PFSK-1 (cell line): ENCODE measurements around the gene MBD5.

Experiments
- FOXP2 ChIP-seq: optimal IDR thresholded peaks from 2 replicates; pipeline ENCODE3; 2011; ENCODE audit warnings: borderline replicate concordance, control low read depth, inconsistent platforms; ENCODE audit not compliant: insufficient read depth; ENCODE audit errors: extremely low read length, extremely low read depth
- POLR2AphosphoS5 ChIP-seq: IDR thresholded peaks from 2 replicates; pipeline ENCODE4 v1.6.1; 2012; ENCODE audit warnings: low read depth, mild to moderate bottlenecking, control low read depth, low read length, moderate library complexity
- SIN3A ChIP-seq: IDR thresholded peaks from 2 replicates; pipeline ENCODE4 v1.6.1; 2012; ENCODE audit warnings: mild to moderate bottlenecking, low read length, moderate library complexity, borderline replicate concordance; ENCODE audit not compliant: insufficient read depth
- TAF1 ChIP-seq: IDR thresholded peaks from 2 replicates; pipeline ENCODE4 v1.6.1; 2012; ENCODE audit warnings: low read length, control low read depth, borderline replicate concordance; ENCODE audit not compliant: insufficient read depth
- TF ChIP-seq, protein P1 (sequence below), 2 experiments: IDR thresholded peaks; 2 replicates each; pipeline versions ENCODE4 v1.6.1 to v1.8.0; 2011 to 2012; ENCODE audit warnings: low read depth in 2 of 2, low read length in 2 of 2, control low read depth in 1 of 2, inconsistent platforms in 1 of 2, mild to moderate bottlenecking in 1 of 2, moderate library complexity in 1 of 2; ENCODE audit not compliant: insufficient read depth in 1 of 2

MBD5 gene

DNA sequence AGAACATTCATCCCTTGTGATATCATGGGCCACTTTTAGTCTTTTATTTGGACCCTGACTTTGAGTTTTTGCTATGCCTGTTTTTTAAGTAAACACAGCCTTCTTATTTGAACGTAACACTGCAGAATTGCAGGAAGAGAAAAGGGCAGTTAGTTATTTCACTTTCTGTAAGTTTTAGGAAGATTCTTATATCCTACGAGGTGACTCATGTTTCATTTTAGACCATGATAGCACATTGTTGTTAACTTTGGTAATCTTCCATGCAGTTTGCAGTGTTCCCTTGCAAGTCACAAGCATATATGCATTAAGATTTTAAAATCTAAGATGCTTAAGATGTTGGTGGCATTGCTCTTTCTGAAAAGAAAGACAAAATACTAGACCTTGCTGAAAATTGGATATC lies 495.1 kb downstream of the MBD5 start:
- no peak for TF ChIP-seq TAF1
- no peak for TF ChIP-seq SIN3A
- TF ChIP-seq, protein P1, sequence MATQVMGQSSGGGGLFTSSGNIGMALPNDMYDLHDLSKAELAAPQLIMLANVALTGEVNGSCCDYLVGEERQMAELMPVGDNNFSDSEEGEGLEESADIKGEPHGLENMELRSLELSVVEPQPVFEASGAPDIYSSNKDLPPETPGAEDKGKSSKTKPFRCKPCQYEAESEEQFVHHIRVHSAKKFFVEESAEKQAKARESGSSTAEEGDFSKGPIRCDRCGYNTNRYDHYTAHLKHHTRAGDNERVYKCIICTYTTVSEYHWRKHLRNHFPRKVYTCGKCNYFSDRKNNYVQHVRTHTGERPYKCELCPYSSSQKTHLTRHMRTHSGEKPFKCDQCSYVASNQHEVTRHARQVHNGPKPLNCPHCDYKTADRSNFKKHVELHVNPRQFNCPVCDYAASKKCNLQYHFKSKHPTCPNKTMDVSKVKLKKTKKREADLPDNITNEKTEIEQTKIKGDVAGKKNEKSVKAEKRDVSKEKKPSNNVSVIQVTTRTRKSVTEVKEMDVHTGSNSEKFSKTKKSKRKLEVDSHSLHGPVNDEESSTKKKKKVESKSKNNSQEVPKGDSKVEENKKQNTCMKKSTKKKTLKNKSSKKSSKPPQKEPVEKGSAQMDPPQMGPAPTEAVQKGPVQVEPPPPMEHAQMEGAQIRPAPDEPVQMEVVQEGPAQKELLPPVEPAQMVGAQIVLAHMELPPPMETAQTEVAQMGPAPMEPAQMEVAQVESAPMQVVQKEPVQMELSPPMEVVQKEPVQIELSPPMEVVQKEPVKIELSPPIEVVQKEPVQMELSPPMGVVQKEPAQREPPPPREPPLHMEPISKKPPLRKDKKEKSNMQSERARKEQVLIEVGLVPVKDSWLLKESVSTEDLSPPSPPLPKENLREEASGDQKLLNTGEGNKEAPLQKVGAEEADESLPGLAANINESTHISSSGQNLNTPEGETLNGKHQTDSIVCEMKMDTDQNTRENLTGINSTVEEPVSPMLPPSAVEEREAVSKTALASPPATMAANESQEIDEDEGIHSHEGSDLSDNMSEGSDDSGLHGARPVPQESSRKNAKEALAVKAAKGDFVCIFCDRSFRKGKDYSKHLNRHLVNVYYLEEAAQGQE (IDR thresholded peaks at IDR 0.05; ENCODE audit: insufficient read depth in 1 of 2, low read depth in 2 of 2, low read length in 2 of 2), result no peak
- no peak for TF ChIP-seq FOXP2
- no peak for TF ChIP-seq POLR2AphosphoS5

DNA sequence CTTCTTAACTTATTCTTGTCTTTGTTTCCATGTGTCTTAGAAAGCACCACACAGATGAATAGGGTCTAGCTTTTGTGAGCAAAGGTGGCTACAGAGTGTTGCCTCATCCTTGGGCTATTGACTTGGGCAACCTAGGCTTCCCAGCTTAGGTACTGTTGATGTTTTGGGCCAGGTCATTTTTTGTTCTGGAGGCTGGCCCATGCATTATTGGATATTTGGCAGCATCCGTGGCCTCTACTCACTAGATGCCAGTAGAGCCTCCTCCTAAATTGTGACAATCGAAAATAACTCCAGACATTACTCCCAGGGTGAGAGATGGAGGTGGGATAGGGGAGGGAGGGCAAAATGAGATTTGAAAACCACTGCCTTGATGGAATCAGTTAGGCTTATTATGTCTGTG lies 496.4 kb downstream of the MBD5 start:
- TF ChIP-seq, protein P1 (IDR thresholded peaks at IDR 0.05; ENCODE audit: insufficient read depth in 1 of 2, low read depth in 2 of 2, low read length in 2 of 2), result no peak
- TF ChIP-seq TAF1, result no peak

DNA sequence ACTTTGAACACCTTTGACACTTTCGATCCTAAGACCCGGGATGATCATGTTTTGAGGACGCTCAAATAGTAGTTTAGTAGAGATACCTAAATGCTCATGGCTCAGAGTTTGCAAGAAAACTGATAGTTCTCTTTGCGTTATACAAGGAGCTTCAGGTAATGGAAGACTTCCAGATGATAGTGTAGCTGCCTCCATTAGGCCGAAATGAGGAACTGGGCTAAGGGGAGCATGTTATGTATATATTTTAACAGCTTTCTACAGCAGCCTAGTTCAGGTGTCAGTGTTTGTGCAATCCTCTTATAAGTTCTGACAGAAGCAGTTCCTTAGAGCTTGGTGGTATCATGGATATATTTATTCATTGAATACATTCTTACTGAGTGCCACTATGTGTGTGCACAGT lies 496.9 kb downstream of the MBD5 start:
- TF ChIP-seq FOXP2 (no peak), POLR2AphosphoS5 (no peak), SIN3A (no peak), TAF1 (no peak)
- TF ChIP-seq, protein P1 (IDR thresholded peaks at IDR 0.05; ENCODE audit: insufficient read depth in 1 of 2, low read depth in 2 of 2, low read length in 2 of 2), result no peak

DNA sequence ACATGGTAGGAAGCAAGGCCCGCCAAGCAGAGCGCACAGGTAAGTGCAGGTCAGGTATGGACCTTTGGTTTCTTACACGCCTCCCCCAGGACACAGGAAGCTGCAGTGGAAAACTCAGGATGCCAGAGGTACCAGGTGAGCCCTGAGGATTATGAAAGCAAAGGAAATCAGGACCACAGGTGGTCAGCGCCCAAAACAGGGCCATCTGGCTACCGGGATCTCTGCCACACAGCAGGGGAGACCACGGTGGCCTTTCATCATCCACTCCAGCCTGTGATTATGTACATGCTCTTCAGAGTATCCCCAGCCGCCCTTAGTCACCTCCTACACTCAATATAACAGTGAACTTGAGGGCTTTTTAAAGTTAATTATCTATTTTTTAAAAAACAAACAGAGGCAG lies 498.1 kb downstream of the MBD5 start:
- TF ChIP-seq SIN3A, result no peak
- no peak for TF ChIP-seq FOXP2
- no peak for TF ChIP-seq POLR2AphosphoS5
- TF ChIP-seq, protein P1 (IDR thresholded peaks at IDR 0.05; ENCODE audit: insufficient read depth in 1 of 2, low read depth in 2 of 2, low read length in 2 of 2), result no peak
- no peak for TF ChIP-seq TAF1

DNA sequence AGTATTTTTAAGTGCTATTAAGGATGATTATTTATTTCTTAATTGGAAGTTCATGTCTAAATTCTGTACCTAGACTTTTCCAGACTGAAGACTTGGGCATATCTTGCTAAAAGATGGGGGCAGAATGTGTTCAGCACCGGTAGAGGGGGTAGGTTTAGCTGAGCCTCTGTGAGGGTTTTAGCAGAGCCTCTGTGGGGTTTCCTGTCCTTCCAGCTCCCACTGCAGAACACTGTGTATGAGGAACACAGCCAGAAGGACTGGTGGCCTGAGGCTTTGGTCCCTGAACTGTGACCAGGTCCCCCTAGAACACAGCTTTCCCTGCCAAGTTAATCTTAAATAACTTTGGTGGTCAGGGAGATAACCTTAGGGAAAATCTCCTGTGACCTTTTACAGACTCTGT lies 500.3 kb downstream of the MBD5 start:
- TF ChIP-seq, protein P1 (IDR thresholded peaks at IDR 0.05; ENCODE audit: insufficient read depth in 1 of 2, low read depth in 2 of 2, low read length in 2 of 2), result no peak
- no peak for TF ChIP-seq TAF1
- TF ChIP-seq SIN3A, result no peak
- TF ChIP-seq POLR2AphosphoS5, result no peak
- no peak for TF ChIP-seq FOXP2
